Kidney tubule cell (primary cell): Measurements from ENCODE around the gene APOB.

Experiments
- DNase-seq: peaks from one replicate; pipeline ENCODE4 v3.0.0-alpha.2; 2018; ENCODE audit warnings: low spot score

The APOB gene, protein sequence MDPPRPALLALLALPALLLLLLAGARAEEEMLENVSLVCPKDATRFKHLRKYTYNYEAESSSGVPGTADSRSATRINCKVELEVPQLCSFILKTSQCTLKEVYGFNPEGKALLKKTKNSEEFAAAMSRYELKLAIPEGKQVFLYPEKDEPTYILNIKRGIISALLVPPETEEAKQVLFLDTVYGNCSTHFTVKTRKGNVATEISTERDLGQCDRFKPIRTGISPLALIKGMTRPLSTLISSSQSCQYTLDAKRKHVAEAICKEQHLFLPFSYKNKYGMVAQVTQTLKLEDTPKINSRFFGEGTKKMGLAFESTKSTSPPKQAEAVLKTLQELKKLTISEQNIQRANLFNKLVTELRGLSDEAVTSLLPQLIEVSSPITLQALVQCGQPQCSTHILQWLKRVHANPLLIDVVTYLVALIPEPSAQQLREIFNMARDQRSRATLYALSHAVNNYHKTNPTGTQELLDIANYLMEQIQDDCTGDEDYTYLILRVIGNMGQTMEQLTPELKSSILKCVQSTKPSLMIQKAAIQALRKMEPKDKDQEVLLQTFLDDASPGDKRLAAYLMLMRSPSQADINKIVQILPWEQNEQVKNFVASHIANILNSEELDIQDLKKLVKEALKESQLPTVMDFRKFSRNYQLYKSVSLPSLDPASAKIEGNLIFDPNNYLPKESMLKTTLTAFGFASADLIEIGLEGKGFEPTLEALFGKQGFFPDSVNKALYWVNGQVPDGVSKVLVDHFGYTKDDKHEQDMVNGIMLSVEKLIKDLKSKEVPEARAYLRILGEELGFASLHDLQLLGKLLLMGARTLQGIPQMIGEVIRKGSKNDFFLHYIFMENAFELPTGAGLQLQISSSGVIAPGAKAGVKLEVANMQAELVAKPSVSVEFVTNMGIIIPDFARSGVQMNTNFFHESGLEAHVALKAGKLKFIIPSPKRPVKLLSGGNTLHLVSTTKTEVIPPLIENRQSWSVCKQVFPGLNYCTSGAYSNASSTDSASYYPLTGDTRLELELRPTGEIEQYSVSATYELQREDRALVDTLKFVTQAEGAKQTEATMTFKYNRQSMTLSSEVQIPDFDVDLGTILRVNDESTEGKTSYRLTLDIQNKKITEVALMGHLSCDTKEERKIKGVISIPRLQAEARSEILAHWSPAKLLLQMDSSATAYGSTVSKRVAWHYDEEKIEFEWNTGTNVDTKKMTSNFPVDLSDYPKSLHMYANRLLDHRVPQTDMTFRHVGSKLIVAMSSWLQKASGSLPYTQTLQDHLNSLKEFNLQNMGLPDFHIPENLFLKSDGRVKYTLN (N-terminal part only)

DNA sequence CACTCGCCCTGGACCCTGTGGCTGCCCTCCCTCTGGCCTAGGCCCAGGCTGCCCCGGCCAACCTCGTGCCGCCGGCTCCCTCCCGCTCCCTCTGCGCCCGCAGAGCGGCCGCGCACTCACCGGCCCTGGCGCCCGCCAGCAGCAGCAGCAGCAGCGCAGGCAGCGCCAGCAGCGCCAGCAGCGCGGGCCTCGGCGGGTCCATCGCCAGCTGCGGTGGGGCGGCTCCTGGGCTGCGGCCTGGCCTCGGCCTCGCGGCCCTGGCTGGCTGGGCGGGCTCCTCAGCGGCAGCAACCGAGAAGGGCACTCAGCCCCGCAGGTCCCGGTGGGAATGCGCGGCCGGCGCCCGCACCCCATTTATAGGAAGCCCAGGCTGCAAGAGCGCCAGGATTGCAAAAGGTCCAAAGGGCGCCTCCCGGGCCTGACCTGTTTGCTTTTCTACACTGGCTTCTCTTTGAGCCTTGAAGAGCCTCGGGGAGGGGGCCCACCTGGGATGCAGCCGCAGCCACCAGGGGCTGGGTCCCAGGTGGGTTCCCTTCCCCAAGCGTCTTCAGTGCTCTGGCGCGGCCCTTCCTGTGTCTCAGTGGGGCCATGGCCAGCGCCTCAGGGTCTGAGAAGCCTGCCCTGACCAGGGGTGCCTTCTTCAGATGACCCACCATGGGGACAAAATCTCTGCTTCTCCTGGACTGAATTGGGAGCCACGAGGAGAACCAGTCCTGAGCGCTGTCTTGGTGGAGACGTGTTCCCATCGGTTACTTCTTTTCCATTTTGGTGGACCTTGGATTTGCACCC, at the start of gene APOB:
Gene APOB (minus strand): TSS at position 330 of the 789 bp plus-strand sequence. CDS start 128 bp downstream, at position 202.
- no peak for DNase-seq

DNA sequence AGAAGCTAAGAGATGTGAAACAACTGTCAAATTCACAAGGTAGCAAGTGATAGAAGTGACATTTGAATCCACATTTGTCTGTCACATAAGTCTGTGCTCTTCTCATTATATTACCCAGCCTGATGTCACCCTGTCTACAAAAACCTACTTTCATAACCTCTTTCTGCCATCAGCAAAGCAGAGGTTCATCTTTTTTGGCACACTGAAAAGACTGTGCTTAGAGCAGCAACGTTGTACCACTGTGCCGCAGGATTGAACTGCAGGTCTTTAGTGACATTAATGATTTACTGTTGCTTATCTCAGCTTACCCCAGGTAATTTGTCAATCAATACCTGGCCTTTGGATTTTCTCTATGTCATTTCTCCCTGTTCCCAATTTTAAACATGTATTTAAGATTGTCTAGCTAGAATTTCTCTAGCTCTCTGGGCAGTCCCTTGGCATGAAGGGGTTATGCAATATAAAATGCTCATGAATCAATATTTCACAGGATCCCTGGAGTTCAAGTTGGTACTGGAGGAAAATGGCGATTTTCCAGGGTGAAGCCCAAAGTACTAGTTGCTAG, 48.5 kb upstream of the APOB start:
- no peak for DNase-seq

- no peak for DNase-seq
Measured at GRCh38 chr2:21084401-21084800, 40.5 kb upstream of the APOB start.

GRCh38 chr2:21083482-21083881, 39.6 kb upstream of the APOB start:
- DNase-seq: no peak

DNA sequence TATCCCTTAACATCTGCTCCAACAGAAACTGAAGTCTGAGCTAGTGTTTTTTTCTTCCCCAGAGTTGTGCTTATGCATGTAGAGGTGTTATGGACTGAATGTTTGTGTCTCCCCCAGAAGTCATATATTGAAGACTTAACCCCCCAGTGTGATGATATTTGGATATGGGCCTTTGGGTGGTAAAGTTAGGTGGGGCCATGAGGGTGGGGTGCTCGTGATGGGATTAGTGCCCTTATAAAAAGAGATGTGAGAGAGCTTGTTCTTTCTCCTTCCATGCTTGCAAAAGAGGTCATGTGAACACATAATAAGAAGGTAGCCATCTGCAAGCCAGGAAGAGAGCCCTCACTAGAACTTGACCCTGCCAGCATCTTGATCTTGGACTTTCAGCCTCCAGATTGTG, 34.4 kb upstream of the APOB start:
- DNase-seq: no peak

DNA sequence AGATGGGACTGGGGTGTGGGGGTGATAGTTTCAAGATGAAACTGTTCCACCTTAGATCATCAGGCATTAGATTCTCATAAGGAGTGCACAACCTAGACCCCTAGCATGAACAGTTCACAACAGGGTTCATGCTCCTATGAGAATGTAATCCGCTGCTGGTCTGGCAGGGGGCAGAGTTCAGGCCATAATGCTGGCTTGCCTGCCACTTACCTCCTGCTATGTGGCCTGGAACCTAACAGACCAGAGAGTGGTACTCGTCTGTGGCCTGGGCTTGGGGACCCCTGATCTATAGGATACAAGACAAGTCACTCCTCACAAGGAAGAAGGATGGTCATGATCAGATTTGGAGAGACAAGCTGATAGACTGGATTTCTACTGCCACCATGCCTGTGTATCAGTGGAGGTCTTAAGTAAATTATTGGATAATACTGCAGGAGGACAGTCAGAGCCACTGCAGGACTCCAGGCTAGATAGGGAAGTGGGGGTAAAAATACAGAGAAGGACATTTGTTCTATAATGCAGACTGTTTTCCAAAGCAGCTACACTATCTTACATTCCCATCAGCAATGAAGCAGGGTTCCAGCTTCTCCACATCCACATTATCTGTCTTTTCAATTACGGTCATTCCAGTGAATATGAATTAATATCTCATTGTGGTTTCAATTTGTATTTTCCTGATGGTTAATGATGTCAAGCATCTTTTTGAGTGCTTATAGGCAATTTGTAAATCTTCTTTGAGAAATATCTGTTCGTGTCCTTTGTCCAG, 28.8 kb upstream of the APOB start:
- no peak for DNase-seq

DNA sequence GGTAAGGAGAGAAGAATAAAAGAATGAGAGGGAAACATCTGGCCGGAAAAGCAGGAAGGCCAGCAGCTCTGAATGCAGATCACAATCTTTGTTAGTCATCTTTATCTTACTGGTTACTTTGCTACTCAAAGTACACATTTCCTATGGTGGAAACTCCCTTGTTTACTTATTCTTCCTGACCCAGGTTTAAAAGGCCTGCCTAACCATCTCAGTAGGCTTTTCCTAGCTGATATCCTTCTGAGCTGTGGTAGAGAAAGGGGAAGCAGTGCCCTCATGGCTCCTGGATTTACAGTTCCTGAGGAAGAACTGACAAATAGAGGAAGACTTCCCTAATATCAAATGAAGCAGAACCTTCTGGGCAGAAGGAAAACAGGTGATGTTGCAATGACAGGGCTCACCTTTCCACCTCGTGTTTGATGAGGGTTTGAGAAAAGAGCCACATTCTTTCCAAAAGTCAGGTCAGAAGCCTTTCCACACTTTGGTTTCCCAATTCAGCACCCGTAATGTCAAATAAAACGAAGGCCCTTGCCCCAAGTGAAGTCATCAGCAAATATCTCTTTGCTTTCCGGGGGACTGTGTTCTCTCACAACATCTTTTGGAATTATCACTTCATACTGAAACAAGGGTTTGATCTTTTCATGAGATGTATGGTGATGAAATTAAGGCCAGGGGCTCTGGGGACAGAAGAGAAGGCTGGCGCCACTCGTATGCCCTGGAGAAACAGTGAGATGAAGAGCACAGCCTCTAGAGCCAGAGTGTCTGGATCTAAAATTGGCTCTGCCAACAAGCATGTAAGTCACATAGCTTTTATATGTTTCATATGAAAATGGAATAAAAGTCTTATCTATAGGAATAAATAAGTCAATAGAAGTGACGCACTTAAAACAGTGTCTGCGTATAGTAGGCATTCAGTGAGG, 26.7 kb upstream of the APOB start:
- DNase-seq: no peak

DNA sequence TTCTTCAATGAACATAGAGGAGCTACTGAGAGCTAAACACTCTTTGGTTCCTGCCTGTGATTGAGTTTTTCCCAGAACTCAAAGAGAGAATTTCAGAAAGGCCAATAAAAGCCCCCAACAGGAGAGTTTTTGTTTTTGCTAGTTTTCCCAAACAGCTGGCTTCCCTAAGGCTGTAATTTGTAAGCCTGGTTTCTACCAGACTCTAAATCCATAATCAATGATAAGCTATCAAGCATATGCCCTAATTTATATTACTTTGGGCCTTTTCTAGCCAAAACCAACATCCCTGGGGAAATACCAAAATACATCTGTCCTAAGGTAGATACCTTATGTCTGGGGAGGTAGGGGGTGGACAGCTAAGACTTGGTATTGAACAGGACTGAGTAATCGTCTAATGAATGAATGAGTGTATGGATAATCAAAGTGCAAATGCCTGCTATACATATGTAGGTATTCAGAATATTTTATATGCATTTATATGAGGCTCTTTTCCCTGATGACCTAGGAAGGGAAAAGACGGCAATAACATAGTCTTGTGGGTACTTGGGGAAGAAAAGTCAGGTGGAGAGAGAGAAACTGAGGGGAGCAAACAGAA, 26.0 kb upstream of the APOB start:
- no peak for DNase-seq

GRCh38 chr2:21067859-21068537, 24.1 kb upstream of the APOB start:
- no peak for DNase-seq

DNA sequence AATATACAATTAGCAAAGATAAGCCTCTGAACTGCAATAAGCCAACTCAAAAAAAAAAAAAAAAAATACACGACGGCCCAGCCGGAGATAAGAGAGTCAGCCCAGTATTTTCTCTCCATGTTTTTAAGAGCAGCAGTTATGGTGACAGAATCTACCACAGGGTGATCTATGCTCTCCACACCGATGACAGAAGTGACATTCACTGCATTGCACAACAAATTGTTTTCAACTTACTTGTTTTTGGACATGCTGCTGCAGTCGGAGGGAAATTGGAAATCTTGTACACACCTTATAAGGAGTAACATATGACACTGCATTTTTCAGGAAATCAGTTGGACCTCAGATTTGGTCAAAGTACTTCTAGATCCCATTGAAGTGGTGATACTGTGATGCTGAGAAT, 23.3 kb upstream of the APOB start:
- no peak for DNase-seq

DNA sequence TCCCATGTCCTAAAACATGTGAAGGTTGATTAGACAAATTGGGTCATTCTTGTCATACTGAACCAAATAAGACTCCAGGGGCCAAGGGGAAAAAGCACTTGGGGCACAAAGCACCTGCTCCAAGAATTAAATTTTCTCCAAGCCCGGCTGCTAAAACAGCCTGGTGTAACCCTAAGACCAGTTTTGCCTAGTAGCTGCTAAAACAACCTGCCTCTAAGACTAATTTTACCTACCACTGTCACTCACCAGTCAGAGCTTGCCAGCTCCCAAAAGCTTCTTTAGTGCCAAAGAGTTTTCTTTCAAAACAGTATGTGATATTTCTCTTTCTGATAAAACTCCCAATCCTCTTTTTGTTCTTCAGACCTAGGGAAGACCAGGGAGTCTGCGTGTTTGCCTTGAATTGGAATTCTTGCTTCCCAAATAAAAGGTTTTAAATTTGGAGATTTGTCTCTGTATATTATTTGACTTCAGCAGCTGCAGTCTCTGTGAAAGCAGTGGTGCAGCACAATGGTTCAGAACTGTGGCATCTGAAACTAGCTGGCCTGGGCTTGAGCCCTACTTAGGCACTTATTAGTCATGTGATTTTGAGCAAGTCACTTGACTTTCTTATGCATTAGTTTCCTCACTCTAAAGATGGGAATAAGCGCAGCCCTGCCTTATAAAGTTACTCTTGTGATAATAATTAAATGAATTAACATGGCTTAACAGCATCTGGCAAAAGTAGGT, 16.2 kb upstream of the APOB start:
- DNase-seq: no peak

DNA sequence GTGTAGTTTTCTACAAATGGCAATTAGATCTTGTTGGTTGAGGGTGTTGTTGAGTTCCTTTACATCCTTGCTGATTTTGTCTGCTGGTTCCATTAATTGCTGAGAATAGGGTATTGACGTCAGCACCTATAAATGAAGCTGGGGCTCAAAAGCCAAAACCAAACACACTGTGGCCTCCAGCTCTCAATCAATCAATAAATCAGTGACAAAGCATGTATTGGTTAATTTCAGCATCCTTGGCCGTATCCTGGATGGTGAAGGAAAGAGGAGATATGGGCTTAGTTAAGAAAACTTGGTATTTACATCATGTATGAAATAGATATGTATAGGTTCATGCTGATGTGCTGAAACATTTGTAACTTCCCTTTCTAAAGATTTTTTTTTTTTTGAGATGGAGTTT, 13.2 kb upstream of the APOB start:
- DNase-seq: no peak

GRCh38 chr2:21055879-21056790, 12.3 kb upstream of the APOB start:
- no peak for DNase-seq

DNA sequence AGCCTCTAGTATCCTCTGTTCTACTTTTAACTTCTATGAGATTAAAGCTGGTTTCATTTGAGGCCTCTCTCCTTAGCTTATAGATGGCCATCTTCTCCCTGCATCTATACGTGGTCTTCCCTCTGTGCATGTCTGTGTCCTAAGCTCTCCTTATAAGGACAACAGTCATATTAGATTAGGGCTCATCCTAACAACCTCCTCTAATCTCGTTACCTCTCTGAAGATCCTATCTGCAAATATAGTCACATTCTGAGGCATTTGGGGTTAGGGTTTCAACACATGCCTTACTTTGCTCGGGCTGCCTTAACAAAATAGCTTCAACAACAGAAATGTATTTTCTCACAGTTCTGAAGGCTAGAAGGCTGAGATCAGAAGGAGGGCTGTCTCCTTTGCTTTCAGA, 11.6 kb upstream of the APOB start:
- no peak for DNase-seq

DNA sequence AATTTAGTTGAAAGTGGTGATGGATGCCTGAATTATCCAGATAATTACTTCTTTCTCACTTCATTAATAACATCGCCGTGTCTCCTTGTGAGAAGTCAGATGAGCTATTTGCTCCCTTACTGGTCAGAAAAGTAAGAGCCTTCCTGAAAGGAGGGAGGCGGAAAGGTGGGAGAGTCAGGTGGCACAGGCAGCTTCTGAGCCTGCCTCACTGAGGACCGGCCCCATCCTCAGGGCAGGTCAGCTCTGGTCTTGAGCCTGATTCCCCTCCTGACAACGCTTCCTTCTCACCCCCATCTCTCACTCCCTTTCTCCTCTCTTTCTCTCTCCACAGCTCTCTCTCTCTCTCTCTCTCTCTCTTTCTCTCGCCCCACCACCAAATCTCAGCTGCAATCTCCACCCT, 10.1 kb upstream of the APOB start:
- no peak for DNase-seq

GRCh38 chr2:21052044-21052443, 8.2 kb upstream of the APOB start:
- DNase-seq: no peak

DNA sequence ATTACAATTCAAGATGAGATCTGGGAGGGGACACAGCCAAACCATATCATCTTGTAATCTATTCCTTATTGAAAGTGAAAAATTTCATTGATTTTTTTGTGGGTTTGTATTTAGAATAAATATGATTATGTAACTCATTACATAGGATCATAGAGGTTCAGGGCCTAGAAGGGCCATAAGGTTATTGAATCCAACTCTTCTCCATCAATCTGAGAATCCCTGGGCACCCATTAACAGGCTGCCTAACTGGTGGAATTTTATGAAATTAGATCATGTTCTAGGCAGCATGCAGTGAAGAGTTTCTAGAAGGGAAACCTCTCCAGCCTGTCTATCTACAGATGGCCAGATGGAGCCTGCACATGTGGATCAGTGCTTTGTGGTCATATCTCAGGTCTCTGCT, 6.3 kb upstream of the APOB start:
- DNase-seq: no peak
